ENCODE results near the gene SRPK2.
"Not testable (repeated sequence)": the region's sequence is repeated elsewhere in the genome, so short reads cannot be mapped to it uniquely, and the experiment has no call there.

The SRPK2 gene

DNA sequence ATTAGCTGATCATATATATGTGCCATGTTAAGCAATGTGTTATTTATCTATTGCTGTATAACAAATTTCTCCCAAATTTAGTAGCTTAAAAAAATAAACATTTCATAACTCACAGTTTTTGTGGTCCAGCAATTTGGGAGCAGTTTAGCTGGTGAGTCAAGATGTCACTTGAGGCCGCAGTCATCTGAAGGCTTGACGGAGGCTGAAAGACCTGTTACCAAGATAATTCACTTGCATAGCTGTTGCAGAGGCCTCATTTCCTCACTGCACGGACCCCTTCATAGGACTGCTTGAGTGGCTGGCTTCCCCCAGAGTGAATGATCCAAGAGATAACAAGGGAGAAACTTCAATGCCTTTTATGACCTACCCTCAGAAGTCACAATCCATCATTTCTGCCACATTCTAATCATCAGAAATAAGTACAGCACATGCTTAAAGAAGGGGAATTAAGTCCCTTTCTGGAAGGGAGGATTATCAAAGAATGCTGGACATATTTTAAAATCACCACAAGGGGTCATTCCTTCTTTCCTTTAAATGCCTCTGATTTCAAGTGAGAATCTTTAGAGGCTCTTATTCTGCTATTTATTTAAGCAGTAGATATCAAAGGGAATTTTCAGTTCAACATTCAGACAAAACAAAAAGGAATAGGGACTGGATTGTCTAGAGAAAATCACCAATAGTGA is 10.5 kb upstream of the SRPK2 start:
- TF ChIP-seq POLR2A (IDR thresholded peaks at IDR 0.05; ENCODE audit: low read depth, low read length): no peak
- DNase-seq (ENCODE audit: insufficient read length, low spot score): no peak
- FAIRE-seq: no peak

DNA sequence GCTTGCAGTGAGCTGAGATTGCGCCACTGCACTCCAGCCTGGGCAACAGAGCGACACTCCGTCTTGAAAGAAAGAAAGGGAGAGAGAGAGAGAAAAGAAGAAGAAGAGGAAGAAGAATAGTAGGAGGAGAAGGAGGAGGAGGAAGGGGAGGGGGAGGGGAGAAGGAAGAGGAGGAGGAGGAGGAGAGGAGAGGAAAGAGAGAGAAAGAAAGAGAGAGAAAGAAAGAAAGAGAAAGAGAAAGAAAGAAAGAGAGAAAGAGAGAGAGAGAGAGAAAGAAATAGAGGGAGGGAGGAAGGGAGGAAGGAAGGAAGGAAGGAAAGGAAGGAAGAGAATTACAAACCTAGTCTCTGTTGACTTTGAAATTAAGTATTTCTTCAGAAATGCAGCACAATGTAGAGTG is 7.8 kb upstream of the SRPK2 start:
- FAIRE-seq: no peak
- no peak for TF ChIP-seq POLR2A (IDR thresholded peaks at IDR 0.05; ENCODE audit: low read depth, low read length)
- DNase-seq (ENCODE audit: insufficient read length, low spot score): no peak

DNA sequence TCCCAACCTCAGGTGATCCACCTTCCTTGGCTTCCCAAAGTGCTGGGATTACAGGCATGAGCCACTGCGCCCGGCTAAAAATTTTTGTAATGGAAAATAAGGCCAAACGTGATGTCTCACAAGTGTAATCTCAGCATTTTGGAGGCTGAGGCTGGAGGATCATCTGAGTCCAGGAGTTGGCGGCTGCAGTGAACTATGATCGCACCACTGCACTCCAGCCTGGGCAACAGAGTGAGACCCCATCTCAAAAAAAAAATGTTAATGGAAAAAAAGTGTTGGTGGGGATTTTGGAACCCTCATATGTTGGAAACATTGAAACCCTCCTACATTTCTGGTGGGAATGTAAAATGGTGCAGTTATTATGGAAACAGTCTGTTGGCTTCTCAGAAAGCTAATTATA is 2.7 kb upstream of the SRPK2 start:
- DNase-seq (ENCODE audit: insufficient read length, low spot score) (no peak), FAIRE-seq (no peak)
- TF ChIP-seq POLR2A (IDR thresholded peaks at IDR 0.05; ENCODE audit: low read depth, low read length): no peak

DNA sequence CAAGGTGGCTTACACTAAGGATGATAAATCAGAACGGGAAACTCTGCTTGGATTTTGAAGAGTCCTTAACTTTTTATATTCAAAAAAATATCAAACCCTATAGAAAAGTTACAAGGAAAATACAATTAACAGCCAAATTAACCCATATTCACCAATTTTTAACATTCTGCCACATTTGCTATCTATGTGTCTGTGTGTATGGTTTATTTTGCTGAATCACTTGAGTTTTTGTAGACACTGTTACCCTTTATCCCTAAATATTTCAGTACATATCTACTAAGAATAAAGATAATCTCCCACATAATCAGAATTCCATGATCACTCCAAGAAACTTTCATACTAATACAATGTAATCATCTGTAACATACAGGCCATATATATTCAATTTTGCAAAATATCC is 1.2 kb upstream of the SRPK2 start:
- TF ChIP-seq POLR2A (IDR thresholded peaks at IDR 0.05; ENCODE audit: low read depth, low read length): no peak
- DNase-seq (ENCODE audit: insufficient read length, low spot score) (no peak), FAIRE-seq (no peak)

DNA sequence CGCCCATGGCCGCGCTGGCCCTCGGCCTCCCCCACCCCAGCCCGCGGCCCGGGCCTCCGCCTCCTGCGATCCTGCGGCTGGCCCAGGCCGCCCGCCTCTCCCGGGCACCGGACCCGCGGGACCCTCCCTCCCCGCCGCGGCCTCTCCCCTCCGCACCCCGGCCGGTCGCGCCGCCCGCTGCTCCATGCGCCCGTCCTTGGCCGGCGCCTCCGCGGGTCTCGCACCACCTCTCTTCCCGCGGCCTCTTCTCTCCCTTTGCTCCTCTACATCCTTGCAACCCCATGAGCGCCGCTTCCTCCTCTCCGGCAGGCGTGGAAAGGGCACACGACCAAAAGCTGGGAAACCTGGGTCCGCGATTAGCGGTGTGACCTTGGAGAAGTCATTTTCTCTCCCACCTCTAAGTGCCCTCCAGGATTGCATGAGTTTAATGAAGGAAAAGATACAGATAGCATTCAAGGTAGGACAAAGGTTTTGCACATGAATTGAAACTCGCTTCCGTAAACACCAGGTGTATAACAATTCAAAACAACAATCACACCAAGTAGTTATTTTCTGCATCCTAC is 448 bp upstream of the SRPK2 start:
- DNase-seq (ENCODE audit: insufficient read length, low spot score) (peak; percentile 87), FAIRE-seq (no peak)
- no peak for TF ChIP-seq POLR2A (IDR thresholded peaks at IDR 0.05; ENCODE audit: low read depth, low read length)

DNA sequence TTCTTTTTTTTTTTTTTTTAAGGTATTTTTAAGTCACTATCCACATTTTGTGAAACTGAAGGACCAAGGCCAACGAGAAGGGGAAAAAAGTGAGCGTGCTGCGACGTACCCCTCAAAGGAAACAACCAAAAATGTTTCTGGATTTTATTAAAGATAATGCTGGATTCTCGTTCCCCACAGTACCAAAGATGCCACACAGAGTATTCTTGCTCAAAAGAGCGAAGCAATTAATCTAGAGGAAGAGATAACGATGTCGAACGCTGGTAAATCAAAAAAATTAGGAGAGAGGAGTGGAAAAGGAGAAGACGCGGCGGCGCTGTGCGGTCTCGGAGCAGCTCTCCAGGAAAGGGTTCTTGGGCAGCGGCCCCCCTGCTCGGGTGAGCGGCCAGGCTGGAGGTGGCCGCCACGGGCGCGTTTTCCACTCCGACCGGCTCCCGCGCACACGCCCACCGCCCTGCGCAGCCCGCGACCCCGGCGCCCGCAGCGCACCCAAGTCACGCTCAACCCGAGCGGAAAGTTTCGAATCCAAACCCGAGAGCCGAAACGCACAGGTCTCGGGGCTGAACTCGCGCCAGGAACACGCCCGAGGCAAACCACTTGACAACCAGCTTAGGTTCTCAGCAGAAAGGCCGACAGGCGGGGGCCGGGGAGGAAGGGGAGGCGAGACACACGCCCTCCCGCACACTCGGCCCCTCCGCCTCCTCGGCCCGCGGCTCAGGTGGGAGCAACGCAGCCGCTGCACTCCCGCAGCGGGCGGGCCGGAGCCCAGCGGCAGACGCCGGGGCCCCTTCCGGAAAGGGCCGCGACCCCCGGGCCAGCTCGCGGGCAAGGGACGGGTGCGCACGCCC is 989 bp downstream of the SRPK2 start:
- DNase-seq (ENCODE audit: insufficient read length, low spot score): peak; percentile 72
- FAIRE-seq: no peak
- no peak for TF ChIP-seq POLR2A (IDR thresholded peaks at IDR 0.05; ENCODE audit: low read depth, low read length)

DNA sequence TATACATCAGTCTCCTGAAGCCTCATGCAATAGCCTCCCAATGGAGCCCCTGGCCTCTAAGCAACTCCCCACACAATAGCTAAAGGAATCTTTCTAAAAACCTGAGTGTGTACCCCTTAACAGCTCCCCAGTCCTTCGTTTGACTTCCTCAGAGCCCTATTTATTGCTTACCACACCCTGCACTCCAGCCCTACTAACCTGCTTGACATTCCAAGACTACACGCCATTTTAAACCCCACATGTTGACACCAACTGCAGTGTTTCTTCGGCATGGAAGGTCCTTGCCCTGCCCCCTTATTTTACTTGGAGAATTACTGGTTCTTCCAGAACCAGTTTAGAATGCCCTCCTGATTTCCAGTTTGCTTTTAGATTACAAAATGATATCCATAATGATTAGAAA is 10.8 kb downstream of the SRPK2 start:
- no peak for FAIRE-seq
- no peak for TF ChIP-seq POLR2A (IDR thresholded peaks at IDR 0.05; ENCODE audit: low read depth, low read length)

DNA sequence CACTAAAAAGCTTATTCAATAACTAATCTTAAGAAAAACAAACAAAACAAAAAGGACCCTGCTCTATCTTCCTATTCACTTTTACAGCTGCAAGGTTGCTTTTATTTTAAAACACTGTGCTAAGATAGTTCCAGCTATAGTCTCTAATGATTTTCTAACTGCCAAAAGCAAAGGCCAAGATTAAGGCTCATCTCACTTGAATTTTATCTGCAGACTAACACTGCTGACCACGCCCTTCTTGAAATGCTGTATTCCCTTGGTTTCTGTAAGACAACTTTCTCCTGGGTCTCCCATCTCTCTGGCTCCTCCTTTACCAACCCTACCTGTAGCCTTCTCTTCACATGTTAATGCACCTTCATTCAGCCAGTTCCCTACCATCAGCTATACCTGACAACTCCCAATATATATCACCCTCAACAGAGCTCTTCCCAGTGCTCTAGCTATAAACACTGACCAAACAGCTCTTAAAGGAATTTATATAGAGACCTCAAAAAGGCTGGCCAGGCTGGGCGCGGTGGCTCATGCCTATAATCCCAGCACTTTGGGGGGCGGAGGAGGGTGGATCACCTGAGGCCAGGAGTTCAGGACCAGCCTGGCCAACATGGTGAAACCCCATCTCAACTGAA is 11.7 kb downstream of the SRPK2 start:
- FAIRE-seq (no peak), DNase-seq (ENCODE audit: insufficient read length, low spot score) (no peak)
- TF ChIP-seq POLR2A (IDR thresholded peaks at IDR 0.05; ENCODE audit: low read depth, low read length): no peak

More for the DNA sequence above, 10.8 kb downstream of the SRPK2 start:
- no peak for DNase-seq (ENCODE audit: insufficient read length, low spot score)

DNA sequence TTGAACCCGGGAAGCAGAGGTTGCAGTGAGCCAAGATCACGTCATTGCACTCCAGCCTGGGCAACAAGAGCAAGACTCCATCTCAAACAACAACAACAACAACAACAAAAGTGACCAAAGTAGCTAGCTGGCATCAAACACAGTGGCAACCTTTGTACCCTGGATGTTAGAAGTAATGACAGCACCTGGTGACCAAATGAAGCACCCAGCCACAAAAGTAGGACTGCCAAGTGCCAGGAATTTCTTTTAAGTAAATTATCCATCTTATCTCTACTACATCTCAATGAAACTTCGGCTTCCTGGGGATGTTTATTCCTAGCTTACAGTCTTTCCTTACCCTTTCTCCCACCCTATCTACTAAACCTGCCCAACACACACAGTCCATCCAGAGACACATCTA is 18.8 kb downstream of the SRPK2 start:
- DNase-seq (ENCODE audit: insufficient read length, low spot score) (no peak), FAIRE-seq (no peak)
- TF ChIP-seq POLR2A (IDR thresholded peaks at IDR 0.05; ENCODE audit: low read depth, low read length): no peak

DNA sequence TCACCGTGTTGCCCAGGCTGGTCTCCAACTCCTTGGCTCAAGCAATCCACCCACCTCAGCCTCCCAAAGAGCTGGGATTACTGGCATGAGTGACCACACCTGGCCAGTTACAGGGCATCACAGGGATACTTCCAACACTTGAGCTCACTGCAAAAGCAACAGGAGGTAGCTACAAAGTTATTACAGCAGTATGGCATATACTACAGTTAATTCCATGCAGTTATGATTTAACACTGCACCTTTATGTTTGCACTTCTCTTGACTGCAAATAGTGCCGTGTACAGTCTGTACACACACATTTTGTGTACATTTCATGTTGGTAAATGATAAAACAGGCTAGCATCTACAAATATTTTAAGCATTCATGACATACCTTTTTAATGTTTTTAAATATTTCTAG is 21.3 kb downstream of the SRPK2 start:
- DNase-seq (ENCODE audit: insufficient read length, low spot score): no peak
- no peak for FAIRE-seq
- TF ChIP-seq POLR2A (IDR thresholded peaks at IDR 0.05; ENCODE audit: low read depth, low read length): no peak

DNA sequence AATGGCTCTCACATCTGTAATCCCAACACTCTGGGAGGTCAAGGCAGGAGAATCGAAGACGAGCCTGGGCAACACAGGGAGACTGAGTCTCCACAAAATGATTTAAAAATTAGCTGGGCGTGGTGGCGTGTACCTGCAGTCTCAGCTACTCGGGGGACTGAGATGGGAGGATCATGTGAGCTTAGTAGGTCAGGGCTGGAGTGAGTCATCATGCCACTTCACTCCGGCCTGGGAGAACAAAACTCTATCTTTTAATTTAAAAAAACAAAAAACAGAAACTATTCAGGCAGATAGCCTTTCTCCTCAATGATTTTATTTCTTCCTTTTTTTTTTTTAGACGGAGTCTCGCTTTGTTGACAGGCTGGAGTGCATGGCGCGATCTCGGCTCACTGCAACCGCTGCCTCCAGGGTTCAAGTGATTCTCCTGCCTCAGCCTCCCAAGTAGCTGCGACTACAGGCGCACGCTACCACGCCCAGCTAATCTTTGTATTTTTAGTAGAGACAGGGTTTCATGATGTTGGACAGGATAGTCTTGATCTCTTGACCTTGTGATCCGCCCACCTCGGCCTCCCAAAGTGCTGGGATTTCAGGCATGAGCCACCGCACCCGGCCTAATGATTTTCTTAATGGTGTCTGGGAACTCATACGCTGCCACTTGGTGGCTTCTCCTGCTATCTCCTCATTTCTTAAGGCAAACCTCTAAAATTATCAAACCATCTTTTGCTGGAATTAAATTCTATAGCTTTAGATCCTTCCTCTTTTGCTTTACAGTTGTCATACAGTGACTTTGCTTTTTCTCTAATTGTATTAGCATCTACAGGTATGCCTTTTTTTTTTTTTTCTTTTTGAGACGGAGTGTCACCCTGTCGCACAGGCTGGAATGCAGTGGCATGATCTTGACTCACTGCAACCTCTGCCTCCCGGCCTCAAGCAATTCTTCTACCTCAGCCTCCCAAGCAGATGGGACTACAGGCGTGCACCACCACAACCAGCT is 22.9 kb downstream of the SRPK2 start:
- DNase-seq (ENCODE audit: insufficient read length, low spot score) (no peak), FAIRE-seq (no peak)
- no peak for TF ChIP-seq POLR2A (IDR thresholded peaks at IDR 0.05; ENCODE audit: low read depth, low read length)

DNA sequence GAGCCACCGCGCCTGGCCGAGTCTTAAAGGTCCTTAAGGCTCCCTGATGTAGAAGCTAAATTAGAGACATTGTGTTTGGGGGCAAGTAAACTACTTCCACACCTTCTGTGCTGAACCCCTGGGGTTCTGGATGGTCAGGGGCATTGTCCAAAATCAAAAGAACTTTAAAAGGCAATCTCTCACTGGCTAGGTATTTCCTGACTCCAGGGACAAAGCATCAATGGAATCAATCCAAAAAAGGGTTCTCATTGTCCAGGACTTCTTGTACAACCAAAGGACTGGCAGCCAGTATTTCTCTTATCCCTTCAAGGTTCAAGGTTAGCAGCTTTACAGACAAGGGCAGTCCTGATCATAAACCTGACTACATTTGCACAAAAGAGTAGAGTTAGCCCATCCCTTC is 24.0 kb downstream of the SRPK2 start:
- no peak for TF ChIP-seq POLR2A (IDR thresholded peaks at IDR 0.05; ENCODE audit: low read depth, low read length)
- DNase-seq (ENCODE audit: insufficient read length, low spot score) (no peak), FAIRE-seq (no peak)

DNA sequence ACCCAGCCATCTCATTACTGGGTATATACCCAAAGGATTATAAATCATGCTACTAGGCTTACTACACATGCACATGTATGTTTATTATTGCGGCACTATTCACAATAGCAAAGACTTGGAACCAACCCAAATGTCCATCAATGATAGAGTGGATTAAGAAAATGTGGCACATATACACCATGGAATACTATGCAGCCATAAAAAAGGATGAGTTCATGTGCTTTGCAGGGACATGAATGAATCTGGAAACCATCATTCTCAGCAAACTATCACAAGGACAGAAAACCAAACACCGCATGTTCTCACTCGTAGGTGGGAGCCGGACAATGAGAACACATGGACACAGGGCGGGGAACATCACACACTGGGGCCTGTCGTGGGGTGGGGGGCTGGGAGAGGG is 25.1 kb downstream of the SRPK2 start:
- not testable (repeated sequence) for DNase-seq (ENCODE audit: insufficient read length, low spot score); FAIRE-seq

DNA sequence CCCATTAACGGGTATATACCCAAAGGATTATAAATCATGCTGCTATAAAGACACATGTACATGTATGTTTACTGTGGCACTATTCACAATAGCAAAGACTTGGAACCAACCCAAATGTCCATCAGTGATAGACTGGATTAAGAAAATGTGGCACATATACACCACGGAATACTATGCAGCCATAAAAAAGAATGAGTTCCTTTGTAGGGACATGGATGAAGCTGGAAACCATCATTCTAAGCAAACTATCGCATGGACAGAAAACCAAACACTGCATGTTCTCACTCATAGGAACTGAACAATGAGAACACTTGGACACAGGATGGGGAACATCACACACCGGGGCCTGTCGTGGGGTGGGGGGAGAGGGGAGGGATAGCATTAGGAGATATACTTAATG is 26.0 kb downstream of the SRPK2 start:
- not testable (repeated sequence) for DNase-seq (ENCODE audit: insufficient read length, low spot score); FAIRE-seq

DNA sequence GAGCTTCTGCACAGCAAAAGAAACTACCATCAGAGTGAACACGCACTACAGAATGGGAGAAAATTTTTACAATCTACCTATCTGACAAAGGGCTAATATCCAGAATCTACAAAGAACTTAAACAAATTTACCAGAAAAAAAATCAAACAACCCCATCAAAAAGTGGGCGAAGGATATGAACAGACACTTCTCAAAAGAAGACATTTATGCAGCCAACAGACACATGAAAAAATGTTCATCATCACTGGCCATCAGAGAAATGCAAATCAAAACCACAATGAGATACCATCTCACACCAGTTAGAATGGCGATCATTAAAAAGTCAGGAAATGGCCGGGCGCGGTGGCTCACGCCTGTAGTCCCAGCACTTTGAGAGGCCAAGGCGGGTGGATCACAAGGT is 26.7 kb downstream of the SRPK2 start:
- not testable (repeated sequence) for DNase-seq (ENCODE audit: insufficient read length, low spot score); FAIRE-seq

DNA sequence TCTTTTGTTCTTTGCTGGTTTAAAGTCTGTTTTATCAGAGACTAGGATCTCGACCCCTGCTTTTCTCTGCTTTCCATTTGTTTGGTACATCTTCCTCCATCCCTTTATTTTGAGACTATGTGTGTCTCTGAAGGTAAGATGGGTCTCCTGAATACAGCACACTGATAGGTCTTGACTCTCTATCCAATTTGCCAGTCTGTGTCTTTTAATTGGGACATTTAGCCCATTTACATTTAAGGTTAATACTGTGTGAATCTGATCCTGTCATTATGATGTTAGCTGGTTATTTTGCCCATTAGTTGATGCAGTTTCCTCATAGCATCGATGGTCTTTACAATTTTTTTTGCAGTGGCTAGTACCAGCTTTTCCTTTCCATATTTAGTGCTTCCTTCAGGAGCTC is 28.6 kb downstream of the SRPK2 start:
- DNase-seq (ENCODE audit: insufficient read length, low spot score); FAIRE-seq: not testable (repeated sequence)

Measured in H54 (cell line).